WTC11 (cell line): ENCODE measurements around the gene ZBTB6. TPM values are rescaled to one million over a fixed set of nuclear protein-coding genes. Genes with fewer than 3 reads are reported as not detected.

Experiments used
- ATAC-seq: fragments of 200-7000 bp; cut with Tn5 transposase; 2 replicates; pipeline ENCODE4 v1.10.0; 2021; ENCODE audit warnings: mild to moderate bottlenecking, moderate library complexity
- CTCF ChIA-PET: fragments of 300-600 bp; sonication (Branson Sonifier 250); formaldehyde crosslinking; loops from one replicate; lab custom pipeline; 2021; ENCODE audit warnings: antibody characterized with exemption; lab: Charles Lee
- POLR2A ChIA-PET: fragments of 350-600 bp; sonication (Branson Sonifier 250); formaldehyde crosslinking; loops from one replicate; lab custom pipeline; 2021; ENCODE audit warnings: antibody characterized with exemption; lab: Charles Lee
- DNase-seq: peaks from one replicate; pipeline ENCODE4 v3.0.0; 2021; ENCODE audit warnings: low spot score
- H3K27ac Mint-ChIP-seq: 2 replicates; pipeline ENCODE4 v1.8.0; 2021; ENCODE audit warnings: mixed read lengths
- H3K27me3 Mint-ChIP-seq: 2 replicates; pipeline ENCODE4 v1.8.0; 2021; ENCODE audit warnings: low read depth, mild to moderate bottlenecking, moderate library complexity, mixed read lengths
- H3K36me3 Mint-ChIP-seq: 2 replicates; pipeline ENCODE4 v1.8.0; 2021; ENCODE audit warnings: mixed read lengths
- H3K4me1 Mint-ChIP-seq: 2 replicates; pipeline ENCODE4 v1.8.0; 2022; ENCODE audit warnings: mixed read lengths
- H3K4me3 Mint-ChIP-seq: 2 replicates; pipeline ENCODE4 v1.8.0; 2021; ENCODE audit warnings: mild to moderate bottlenecking, moderate library complexity, mixed read lengths
- H3K9me3 Mint-ChIP-seq: 2 replicates; pipeline ENCODE4 v1.8.0; 2021; ENCODE audit warnings: mixed read lengths
- CREM ChIP-seq: sonication (generic); formaldehyde crosslinking; IDR thresholded peaks from 2 replicates; pipeline ENCODE4 v1.8.1; 2022; ENCODE audit warnings: mild to moderate bottlenecking, missing genetic modification reagents, moderate library complexity
- ETV6 ChIP-seq: sonication (generic); formaldehyde crosslinking; IDR thresholded peaks from 2 replicates; pipeline ENCODE4 v1.8.1; 2022; ENCODE audit warnings: mild to moderate bottlenecking, missing genetic modification reagents
- GTF2I ChIP-seq: fragments of 250-450 bp; sonication (Bioruptor Pico); conservative IDR thresholded peaks from 2 replicates; pipeline ENCODE4 v1.4.0; 2021; ENCODE audit warnings: mild to moderate bottlenecking
- JUN ChIP-seq: sonication (generic); formaldehyde crosslinking; IDR thresholded peaks from 2 replicates; pipeline ENCODE4 v1.8.0; 2023; ENCODE audit warnings: mild to moderate bottlenecking, missing genetic modification reagents
- KAT7 ChIP-seq: sonication (generic); formaldehyde crosslinking; IDR thresholded peaks from 2 replicates; pipeline ENCODE4 v1.8.1; 2023; ENCODE audit warnings: missing genetic modification reagents, mild to moderate bottlenecking, borderline replicate concordance
- MYBL2 ChIP-seq: sonication (generic); formaldehyde crosslinking; IDR thresholded peaks from 2 replicates; pipeline ENCODE4 v1.8.1; 2023; ENCODE audit warnings: mild to moderate bottlenecking, moderate library complexity, missing genetic modification reagents
- RELA ChIP-seq: sonication (generic); formaldehyde crosslinking; IDR thresholded peaks from 2 replicates; pipeline ENCODE4 v1.8.1; 2022; ENCODE audit warnings: missing genetic modification reagents, mild to moderate bottlenecking, borderline replicate concordance
- SMAD3 ChIP-seq: sonication (generic); formaldehyde crosslinking; IDR thresholded peaks from 2 replicates; pipeline ENCODE4 v1.8.0; 2022; ENCODE audit warnings: missing genetic modification reagents, mild to moderate bottlenecking, borderline replicate concordance
- SMAD4 ChIP-seq: sonication (generic); formaldehyde crosslinking; IDR thresholded peaks from 2 replicates; pipeline ENCODE4 v1.8.0; 2022; ENCODE audit warnings: mild to moderate bottlenecking, missing genetic modification reagents
- total RNA-seq: library from RNA; stranded (reverse); gene quantifications from 3 replicates; pipeline ENCODE4 v1.2.3, GENCODE V29; 2021
- TF ChIP-seq, protein P1 (sequence below): fragments of 250-450 bp; sonication (Bioruptor Pico); IDR thresholded peaks from 2 replicates; pipeline ENCODE4 v1.9.0; 2021; ENCODE audit warnings: mild to moderate bottlenecking
- TF ChIP-seq, protein P2 (sequence below): sonication (generic); formaldehyde crosslinking; IDR thresholded peaks from 2 replicates; pipeline ENCODE4 v1.8.1; 2022; ENCODE audit warnings: missing genetic modification reagents, borderline replicate concordance
- TF ChIP-seq, protein P3 (sequence below): sonication (generic); formaldehyde crosslinking; IDR thresholded peaks from 2 replicates; pipeline ENCODE4 v1.8.0; 2023; ENCODE audit warnings: mild to moderate bottlenecking, missing genetic modification reagents
- TF ChIP-seq, protein P4 (sequence below): fragments of 200-600 bp; IDR thresholded peaks from 2 replicates; pipeline ENCODE4 v1.8.0; 2022; ENCODE audit warnings: antibody characterized with exemption
- TF ChIP-seq, protein P5 (sequence below): fragments of 250-450 bp; sonication (Bioruptor Pico); conservative IDR thresholded peaks from 2 replicates; pipeline ENCODE4 v1.9.0; 2021; ENCODE audit warnings: mild to moderate bottlenecking
- TF ChIP-seq, protein P6 (sequence below): sonication (generic); formaldehyde crosslinking; IDR thresholded peaks from 2 replicates; pipeline ENCODE4 v1.8.0; 2023; ENCODE audit warnings: missing genetic modification reagents, mild to moderate bottlenecking, borderline replicate concordance
- TF ChIP-seq, protein P7 (sequence below): fragments of 250-450 bp; sonication (Bioruptor Pico); IDR thresholded peaks from 2 replicates; pipeline ENCODE4 v1.9.0; 2021; ENCODE audit warnings: moderate library complexity, mild to moderate bottlenecking, inconsistent platforms, borderline replicate concordance
- TF ChIP-seq, protein P8 (sequence below): sonication (generic); formaldehyde crosslinking; IDR thresholded peaks from 2 replicates; pipeline ENCODE4 v1.8.1; 2022; ENCODE audit warnings: mild to moderate bottlenecking, moderate library complexity, missing genetic modification reagents
- TF ChIP-seq, protein P9 (sequence below): sonication (generic); formaldehyde crosslinking; IDR thresholded peaks from 2 replicates; pipeline ENCODE4 v1.8.0; 2023; ENCODE audit warnings: missing genetic modification reagents

ZBTB6 gene
- total RNA-seq, 1 experiment from 2014 or later = 9.0 TPM

DNA sequence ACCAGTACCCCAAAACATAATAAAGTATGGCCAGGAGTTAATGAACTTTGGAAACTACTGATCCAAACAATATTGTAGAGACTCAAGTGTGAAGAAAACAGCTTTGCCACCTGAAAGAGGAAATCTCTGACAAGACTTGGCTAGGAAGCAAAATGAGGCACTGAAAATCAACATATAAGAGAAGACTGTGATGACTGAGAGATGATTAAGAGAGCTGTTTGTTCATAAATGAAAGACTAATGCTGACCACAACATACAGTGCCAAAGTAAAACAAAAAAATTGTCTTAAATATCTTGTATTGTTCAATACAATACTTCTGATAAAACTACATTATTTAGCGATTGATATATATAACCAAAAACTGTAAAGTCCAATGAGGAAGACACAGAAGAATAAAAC is 15.2 kb downstream of the ZBTB6 start (continued):
- TF ChIP-seq, protein P1, sequence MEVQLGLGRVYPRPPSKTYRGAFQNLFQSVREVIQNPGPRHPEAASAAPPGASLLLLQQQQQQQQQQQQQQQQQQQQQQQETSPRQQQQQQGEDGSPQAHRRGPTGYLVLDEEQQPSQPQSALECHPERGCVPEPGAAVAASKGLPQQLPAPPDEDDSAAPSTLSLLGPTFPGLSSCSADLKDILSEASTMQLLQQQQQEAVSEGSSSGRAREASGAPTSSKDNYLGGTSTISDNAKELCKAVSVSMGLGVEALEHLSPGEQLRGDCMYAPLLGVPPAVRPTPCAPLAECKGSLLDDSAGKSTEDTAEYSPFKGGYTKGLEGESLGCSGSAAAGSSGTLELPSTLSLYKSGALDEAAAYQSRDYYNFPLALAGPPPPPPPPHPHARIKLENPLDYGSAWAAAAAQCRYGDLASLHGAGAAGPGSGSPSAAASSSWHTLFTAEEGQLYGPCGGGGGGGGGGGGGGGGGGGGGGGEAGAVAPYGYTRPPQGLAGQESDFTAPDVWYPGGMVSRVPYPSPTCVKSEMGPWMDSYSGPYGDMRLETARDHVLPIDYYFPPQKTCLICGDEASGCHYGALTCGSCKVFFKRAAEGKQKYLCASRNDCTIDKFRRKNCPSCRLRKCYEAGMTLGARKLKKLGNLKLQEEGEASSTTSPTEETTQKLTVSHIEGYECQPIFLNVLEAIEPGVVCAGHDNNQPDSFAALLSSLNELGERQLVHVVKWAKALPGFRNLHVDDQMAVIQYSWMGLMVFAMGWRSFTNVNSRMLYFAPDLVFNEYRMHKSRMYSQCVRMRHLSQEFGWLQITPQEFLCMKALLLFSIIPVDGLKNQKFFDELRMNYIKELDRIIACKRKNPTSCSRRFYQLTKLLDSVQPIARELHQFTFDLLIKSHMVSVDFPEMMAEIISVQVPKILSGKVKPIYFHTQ (CRISPR knock-in tag) = no peak
- TF ChIP-seq KAT7 (CRISPR knock-in tag) = no peak
- TF ChIP-seq CREM (CRISPR knock-in tag) = no peak
- no peak for TF ChIP-seq MYBL2
- no peak for TF ChIP-seq SMAD3 (CRISPR knock-in tag)

DNA sequence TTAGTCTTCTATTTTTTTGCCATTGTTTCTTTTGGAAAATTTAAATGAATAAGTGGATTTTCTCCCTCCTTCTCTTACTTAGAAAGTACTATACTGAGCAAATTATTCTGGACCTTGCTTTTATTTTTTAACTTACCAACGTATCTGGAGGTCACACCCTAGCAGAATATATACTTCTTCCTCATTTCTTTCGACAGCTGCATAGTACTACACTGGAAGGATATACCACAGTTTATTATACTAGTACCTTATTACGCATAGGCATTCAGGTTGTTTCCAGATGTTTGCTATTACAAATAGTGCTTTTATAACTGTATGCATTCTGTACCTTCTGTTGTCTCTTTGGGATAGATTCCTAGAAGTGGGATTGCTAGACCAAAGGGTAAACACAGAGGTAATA is 24.6 kb downstream of the ZBTB6 start:
- Mint-ChIP-seq H3K27me3 (no peaks in the 10 kb centered on the region), H3K36me3 (peaks cover 48% of the 10 kb centered on the region), H3K27ac (no peak overlapping the region), H3K9me3 (no peaks in the 10 kb centered on the region), H3K4me3 (no peak overlapping the region), H3K4me1 (no peaks in the 10 kb centered on the region)
- POLR2A ChIA-PET = no interaction called here
- DNase-seq (no peak), ATAC-seq (no peak)
- CTCF ChIA-PET = no interaction called here
- TF ChIP-seq, protein P2, sequence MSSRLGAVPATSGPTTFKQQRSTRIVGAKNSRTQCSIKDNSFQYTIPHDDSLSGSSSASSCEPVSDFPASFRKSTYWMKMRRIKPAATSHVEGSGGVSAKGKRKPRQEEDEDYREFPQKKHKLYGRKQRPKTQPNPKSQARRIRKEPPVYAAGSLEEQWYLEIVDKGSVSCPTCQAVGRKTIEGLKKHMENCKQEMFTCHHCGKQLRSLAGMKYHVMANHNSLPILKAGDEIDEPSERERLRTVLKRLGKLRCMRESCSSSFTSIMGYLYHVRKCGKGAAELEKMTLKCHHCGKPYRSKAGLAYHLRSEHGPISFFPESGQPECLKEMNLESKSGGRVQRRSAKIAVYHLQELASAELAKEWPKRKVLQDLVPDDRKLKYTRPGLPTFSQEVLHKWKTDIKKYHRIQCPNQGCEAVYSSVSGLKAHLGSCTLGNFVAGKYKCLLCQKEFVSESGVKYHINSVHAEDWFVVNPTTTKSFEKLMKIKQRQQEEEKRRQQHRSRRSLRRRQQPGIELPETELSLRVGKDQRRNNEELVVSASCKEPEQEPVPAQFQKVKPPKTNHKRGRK (CRISPR knock-in tag) = no peak
- TF ChIP-seq, protein P3, sequence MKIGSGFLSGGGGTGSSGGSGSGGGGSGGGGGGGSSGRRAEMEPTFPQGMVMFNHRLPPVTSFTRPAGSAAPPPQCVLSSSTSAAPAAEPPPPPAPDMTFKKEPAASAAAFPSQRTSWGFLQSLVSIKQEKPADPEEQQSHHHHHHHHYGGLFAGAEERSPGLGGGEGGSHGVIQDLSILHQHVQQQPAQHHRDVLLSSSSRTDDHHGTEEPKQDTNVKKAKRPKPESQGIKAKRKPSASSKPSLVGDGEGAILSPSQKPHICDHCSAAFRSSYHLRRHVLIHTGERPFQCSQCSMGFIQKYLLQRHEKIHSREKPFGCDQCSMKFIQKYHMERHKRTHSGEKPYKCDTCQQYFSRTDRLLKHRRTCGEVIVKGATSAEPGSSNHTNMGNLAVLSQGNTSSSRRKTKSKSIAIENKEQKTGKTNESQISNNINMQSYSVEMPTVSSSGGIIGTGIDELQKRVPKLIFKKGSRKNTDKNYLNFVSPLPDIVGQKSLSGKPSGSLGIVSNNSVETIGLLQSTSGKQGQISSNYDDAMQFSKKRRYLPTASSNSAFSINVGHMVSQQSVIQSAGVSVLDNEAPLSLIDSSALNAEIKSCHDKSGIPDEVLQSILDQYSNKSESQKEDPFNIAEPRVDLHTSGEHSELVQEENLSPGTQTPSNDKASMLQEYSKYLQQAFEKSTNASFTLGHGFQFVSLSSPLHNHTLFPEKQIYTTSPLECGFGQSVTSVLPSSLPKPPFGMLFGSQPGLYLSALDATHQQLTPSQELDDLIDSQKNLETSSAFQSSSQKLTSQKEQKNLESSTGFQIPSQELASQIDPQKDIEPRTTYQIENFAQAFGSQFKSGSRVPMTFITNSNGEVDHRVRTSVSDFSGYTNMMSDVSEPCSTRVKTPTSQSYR (CRISPR knock-in tag) = no peak
- no peak for TF ChIP-seq SMAD4 (CRISPR knock-in tag)
- TF ChIP-seq GTF2I = no peak
- TF ChIP-seq, protein P4, sequence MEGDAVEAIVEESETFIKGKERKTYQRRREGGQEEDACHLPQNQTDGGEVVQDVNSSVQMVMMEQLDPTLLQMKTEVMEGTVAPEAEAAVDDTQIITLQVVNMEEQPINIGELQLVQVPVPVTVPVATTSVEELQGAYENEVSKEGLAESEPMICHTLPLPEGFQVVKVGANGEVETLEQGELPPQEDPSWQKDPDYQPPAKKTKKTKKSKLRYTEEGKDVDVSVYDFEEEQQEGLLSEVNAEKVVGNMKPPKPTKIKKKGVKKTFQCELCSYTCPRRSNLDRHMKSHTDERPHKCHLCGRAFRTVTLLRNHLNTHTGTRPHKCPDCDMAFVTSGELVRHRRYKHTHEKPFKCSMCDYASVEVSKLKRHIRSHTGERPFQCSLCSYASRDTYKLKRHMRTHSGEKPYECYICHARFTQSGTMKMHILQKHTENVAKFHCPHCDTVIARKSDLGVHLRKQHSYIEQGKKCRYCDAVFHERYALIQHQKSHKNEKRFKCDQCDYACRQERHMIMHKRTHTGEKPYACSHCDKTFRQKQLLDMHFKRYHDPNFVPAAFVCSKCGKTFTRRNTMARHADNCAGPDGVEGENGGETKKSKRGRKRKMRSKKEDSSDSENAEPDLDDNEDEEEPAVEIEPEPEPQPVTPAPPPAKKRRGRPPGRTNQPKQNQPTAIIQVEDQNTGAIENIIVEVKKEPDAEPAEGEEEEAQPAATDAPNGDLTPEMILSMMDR = no peak
- TF ChIP-seq JUN (CRISPR knock-in tag) = no peak
- TF ChIP-seq, protein P5, sequence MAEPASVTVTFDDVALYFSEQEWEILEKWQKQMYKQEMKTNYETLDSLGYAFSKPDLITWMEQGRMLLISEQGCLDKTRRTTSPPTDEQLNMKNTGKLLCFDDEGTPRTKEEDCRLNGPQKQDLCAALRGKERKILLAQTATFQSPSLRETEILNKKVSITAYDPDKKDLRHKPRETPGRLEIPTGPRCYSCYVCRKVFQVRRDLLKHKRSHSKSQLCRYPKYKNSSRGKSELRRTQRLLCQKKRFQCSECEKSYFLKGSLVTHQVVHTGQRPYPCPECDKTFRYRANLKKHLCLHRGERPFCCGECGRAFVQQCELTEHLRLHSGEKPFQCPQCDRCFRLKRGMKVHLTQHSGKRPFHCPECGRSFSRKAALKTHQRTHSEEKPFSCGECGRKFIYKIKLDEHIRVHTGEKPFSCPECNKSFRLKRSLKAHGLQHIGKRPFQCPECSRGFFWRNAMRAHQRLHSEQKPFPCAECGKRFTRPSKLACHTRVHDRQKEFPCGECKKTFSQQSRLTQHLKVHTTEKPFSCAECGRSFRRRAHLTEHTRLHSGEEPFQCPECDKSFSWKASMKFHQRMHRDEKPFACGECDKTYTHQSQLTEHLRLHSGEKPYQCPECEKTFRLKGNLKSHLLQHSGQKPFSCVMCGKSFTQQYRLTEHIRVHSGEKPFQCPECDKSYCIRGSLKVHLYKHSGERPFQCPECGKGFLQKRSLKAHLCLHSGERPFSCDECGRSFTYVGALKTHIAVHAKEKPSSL (CRISPR knock-in tag) = no peak
- TF ChIP-seq, protein P6, sequence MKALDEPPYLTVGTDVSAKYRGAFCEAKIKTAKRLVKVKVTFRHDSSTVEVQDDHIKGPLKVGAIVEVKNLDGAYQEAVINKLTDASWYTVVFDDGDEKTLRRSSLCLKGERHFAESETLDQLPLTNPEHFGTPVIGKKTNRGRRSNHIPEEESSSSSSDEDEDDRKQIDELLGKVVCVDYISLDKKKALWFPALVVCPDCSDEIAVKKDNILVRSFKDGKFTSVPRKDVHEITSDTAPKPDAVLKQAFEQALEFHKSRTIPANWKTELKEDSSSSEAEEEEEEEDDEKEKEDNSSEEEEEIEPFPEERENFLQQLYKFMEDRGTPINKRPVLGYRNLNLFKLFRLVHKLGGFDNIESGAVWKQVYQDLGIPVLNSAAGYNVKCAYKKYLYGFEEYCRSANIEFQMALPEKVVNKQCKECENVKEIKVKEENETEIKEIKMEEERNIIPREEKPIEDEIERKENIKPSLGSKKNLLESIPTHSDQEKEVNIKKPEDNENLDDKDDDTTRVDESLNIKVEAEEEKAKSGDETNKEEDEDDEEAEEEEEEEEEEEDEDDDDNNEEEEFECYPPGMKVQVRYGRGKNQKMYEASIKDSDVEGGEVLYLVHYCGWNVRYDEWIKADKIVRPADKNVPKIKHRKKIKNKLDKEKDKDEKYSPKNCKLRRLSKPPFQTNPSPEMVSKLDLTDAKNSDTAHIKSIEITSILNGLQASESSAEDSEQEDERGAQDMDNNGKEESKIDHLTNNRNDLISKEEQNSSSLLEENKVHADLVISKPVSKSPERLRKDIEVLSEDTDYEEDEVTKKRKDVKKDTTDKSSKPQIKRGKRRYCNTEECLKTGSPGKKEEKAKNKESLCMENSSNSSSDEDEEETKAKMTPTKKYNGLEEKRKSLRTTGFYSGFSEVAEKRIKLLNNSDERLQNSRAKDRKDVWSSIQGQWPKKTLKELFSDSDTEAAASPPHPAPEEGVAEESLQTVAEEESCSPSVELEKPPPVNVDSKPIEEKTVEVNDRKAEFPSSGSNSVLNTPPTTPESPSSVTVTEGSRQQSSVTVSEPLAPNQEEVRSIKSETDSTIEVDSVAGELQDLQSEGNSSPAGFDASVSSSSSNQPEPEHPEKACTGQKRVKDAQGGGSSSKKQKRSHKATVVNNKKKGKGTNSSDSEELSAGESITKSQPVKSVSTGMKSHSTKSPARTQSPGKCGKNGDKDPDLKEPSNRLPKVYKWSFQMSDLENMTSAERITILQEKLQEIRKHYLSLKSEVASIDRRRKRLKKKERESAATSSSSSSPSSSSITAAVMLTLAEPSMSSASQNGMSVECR = no peak
- TF ChIP-seq, protein P7, sequence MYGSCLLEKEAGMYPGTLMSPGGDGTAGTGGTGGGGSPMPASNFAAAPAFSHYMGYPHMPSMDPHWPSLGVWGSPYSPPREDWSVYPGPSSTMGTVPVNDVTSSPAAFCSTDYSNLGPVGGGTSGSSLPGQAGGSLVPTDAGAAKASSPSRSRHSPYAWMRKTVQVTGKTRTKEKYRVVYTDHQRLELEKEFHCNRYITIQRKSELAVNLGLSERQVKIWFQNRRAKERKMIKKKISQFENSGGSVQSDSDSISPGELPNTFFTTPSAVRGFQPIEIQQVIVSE = no peak
- no peak for TF ChIP-seq RELA (CRISPR knock-in tag)
- TF ChIP-seq ETV6 (CRISPR knock-in tag) = no peak
- TF ChIP-seq, protein P8, sequence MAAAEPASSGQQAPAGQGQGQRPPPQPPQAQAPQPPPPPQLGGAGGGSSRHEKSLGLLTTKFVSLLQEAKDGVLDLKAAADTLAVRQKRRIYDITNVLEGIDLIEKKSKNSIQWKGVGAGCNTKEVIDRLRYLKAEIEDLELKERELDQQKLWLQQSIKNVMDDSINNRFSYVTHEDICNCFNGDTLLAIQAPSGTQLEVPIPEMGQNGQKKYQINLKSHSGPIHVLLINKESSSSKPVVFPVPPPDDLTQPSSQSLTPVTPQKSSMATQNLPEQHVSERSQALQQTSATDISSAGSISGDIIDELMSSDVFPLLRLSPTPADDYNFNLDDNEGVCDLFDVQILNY (CRISPR knock-in tag) = no peak
- TF ChIP-seq, protein P9, sequence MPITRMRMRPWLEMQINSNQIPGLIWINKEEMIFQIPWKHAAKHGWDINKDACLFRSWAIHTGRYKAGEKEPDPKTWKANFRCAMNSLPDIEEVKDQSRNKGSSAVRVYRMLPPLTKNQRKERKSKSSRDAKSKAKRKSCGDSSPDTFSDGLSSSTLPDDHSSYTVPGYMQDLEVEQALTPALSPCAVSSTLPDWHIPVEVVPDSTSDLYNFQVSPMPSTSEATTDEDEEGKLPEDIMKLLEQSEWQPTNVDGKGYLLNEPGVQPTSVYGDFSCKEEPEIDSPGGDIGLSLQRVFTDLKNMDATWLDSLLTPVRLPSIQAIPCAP = no peak
